H1 (cell line): Measurements from ENCODE around the gene ISY1. TPM values are rescaled to one million over a fixed set of nuclear protein-coding genes. Genes with fewer than 3 reads are reported as not detected.

Experiments used
- CTCF ChIA-PET: fragments of 300-600 bp; sonication (Branson Sonifier 250); formaldehyde crosslinking; loops from one replicate; lab custom pipeline; 2021; ENCODE audit not compliant: partially characterized antibody; lab: Charles Lee
- POLR2A ChIA-PET: fragments of 300-600 bp; sonication (Branson Sonifier 250); formaldehyde crosslinking; loops from one replicate; lab custom pipeline; 2021; ENCODE audit warnings: inconsistent platforms; ENCODE audit not compliant: partially characterized antibody; lab: Charles Lee
- DNase-seq, 2 experiments: peaks; one replicate each; pipeline versions ENCODE4 v3.0.0 to v3.0.0-alpha.2; 2010 to 2022; ENCODE audit warnings: low spot score in 2 of 2, low read depth in 1 of 2, mixed read lengths in 1 of 2
- FAIRE-seq: peaks from 2 replicates; lab custom pipeline; 2011; peaks lifted over from hg19 to GRCh38; lab: Jason Lieb, UNC
- H2AFZ ChIP-seq: 2 replicates; pipeline ENCODE4 v1.8.1; 2012; ENCODE audit warnings: low read length, inconsistent platforms
- H2AK5ac ChIP-seq: 2 replicates; pipeline ENCODE4 v1.6.1; 2013; ENCODE audit warnings: low read depth, low read length
- H2BK120ac ChIP-seq: replicated peaks from 2 replicates; pipeline ENCODE3; 2013; ENCODE audit warnings: low read depth, low read length, inconsistent platforms
- H2BK12ac ChIP-seq: 2 replicates; pipeline ENCODE4 v1.6.1; 2013; ENCODE audit warnings: low read depth, low read length
- H2BK15ac ChIP-seq: 2 replicates; pipeline ENCODE4 v1.6.1; 2013; ENCODE audit warnings: low read length
- H2BK20ac ChIP-seq: 2 replicates; pipeline ENCODE4 v1.6.1; 2013; ENCODE audit warnings: low read length
- H2BK5ac ChIP-seq: 2 replicates; pipeline ENCODE4 v1.6.1; 2013; ENCODE audit warnings: low read depth, low read length
- H3K14ac ChIP-seq: 2 replicates; pipeline ENCODE4 v1.6.1; 2013; ENCODE audit warnings: inconsistent platforms; ENCODE audit not compliant: insufficient read length
- H3K18ac ChIP-seq: 2 replicates; pipeline ENCODE4 v1.6.1; 2013; ENCODE audit warnings: low read length; ENCODE audit errors: extremely low read depth
- H3K23ac ChIP-seq: 2 replicates; pipeline ENCODE4 v1.6.1; 2013; ENCODE audit warnings: inconsistent platforms; ENCODE audit not compliant: insufficient read length
- H3K23me2 ChIP-seq: 2 replicates; pipeline ENCODE4 v1.6.1; 2013; ENCODE audit warnings: low read depth, low read length
- H3K27ac ChIP-seq: 2 replicates; pipeline ENCODE4 v1.6.1; 2011; ENCODE audit warnings: low read depth, low read length, inconsistent platforms
- H3K27me3 ChIP-seq, 4 experiments: replicated peaks in 1 of 4; 1 replicate in 1 of 4; 2 replicates in 3 of 4; pipeline versions ENCODE4 v1.6.1 to v1.8.1; 2011 to 2013; ENCODE audit warnings: low read length in 3 of 4, mild to moderate bottlenecking in 3 of 4, inconsistent platforms in 2 of 4, mixed read lengths in 2 of 4, moderate library complexity in 1 of 4; ENCODE audit not compliant: control insufficient read depth in 3 of 4, insufficient read depth in 3 of 4; ENCODE audit errors: extremely low read depth in 1 of 4
- H3K36me3 ChIP-seq, 4 experiments: 2 replicates each; pipeline versions ENCODE4 v1.6.1 to v1.8.1; 2011 to 2013; ENCODE audit warnings: mild to moderate bottlenecking in 4 of 4, low read length in 3 of 4, moderate library complexity in 2 of 4, control low read depth in 1 of 4, inconsistent platforms in 1 of 4; ENCODE audit not compliant: insufficient read depth in 4 of 4, control insufficient read depth in 2 of 4
- H3K4ac ChIP-seq: replicated peaks from 2 replicates; pipeline ENCODE3; 2013; ENCODE audit warnings: low read length, low read depth, mixed read lengths, inconsistent platforms; ENCODE audit not compliant: insufficient read length
- H3K4me1 ChIP-seq, 4 experiments: replicated peaks in 1 of 4; 1 replicate in 1 of 4; 2 replicates in 3 of 4; pipeline versions ENCODE4 v1.6.1 to v1.8.1; 2011 to 2013; ENCODE audit warnings: low read length in 3 of 4, inconsistent platforms in 2 of 4, mixed read lengths in 1 of 4; ENCODE audit not compliant: insufficient read depth in 4 of 4, control insufficient read depth in 3 of 4
- H3K4me2 ChIP-seq, 2 experiments: 2 replicates each; pipeline versions ENCODE4 v1.6.1 to v1.8.1; 2011 to 2013; ENCODE audit warnings: low read depth in 2 of 2, low read length in 2 of 2, control low read depth in 1 of 2, inconsistent platforms in 1 of 2, mild to moderate bottlenecking in 1 of 2; ENCODE audit not compliant: insufficient read depth in 1 of 2
- H3K4me3 ChIP-seq, 4 experiments: fragments of 200-600, 300-600 bp in 1 of 4; sonication (generic), shearing (Covaris generic), sonication (Bioruptor Twin) in 1 of 4; 2 replicates each; pipeline versions ENCODE4 v1.5.1 to v1.8.1; 2011 to 2016; ENCODE audit warnings: low read length in 4 of 4, low read depth in 3 of 4, control low read depth in 2 of 4, inconsistent platforms in 2 of 4, mild to moderate bottlenecking in 2 of 4, mixed read lengths in 1 of 4, moderate library complexity in 1 of 4; ENCODE audit not compliant: insufficient read depth in 2 of 4; ENCODE audit errors: extremely low read depth in 1 of 4
- H3K56ac ChIP-seq: replicated peaks from 2 replicates; pipeline ENCODE3; 2013; ENCODE audit warnings: low read depth, mild to moderate bottlenecking, mixed read lengths, low read length, inconsistent platforms; ENCODE audit not compliant: insufficient read length
- H3K79me1 ChIP-seq: 2 replicates; pipeline ENCODE4 v1.6.1; 2013; ENCODE audit warnings: low read depth, low read length, control low read depth
- H3K79me2 ChIP-seq, 2 experiments: 2 replicates each; pipeline versions ENCODE4 v1.6.1 to v1.8.1; 2012 to 2013; ENCODE audit warnings: low read length in 2 of 2, mild to moderate bottlenecking in 2 of 2, inconsistent platforms in 1 of 2; ENCODE audit not compliant: insufficient read depth in 2 of 2, control insufficient read depth in 1 of 2
- H3K9ac ChIP-seq, 4 experiments: replicated peaks in 1 of 4; 1 replicate in 1 of 4; 2 replicates in 3 of 4; pipeline versions ENCODE4 v1.6.1 to v1.8.1; 2011 to 2013; ENCODE audit warnings: low read depth in 3 of 4, low read length in 3 of 4, control low read depth in 2 of 4, mild to moderate bottlenecking in 2 of 4, moderate library complexity in 2 of 4, inconsistent platforms in 1 of 4; ENCODE audit errors: extremely low read depth in 1 of 4
- H3K9me3 ChIP-seq, 2 experiments: 2 replicates each; pipeline versions ENCODE4 v1.6.1 to v1.8.1; 2012 to 2013; ENCODE audit warnings: mild to moderate bottlenecking in 2 of 2, moderate library complexity in 2 of 2, control low read depth in 1 of 2, inconsistent platforms in 1 of 2, low read depth in 1 of 2, low read length in 1 of 2, mixed read lengths in 1 of 2; ENCODE audit not compliant: insufficient read depth in 2 of 2
- H4K20me1 ChIP-seq, 2 experiments: replicated peaks in 1 of 2; 2 replicates each; pipeline versions ENCODE3 to v1.8.1; 2011 to 2013; ENCODE audit warnings: inconsistent platforms in 2 of 2, low read length in 2 of 2, mild to moderate bottlenecking in 1 of 2; ENCODE audit not compliant: insufficient read depth in 2 of 2, control insufficient read depth in 1 of 2
- H4K5ac ChIP-seq: 2 replicates; pipeline ENCODE4 v1.6.1; 2013; ENCODE audit warnings: low read length, low read depth, mixed read lengths, inconsistent platforms; ENCODE audit not compliant: insufficient read length
- H4K8ac ChIP-seq: 2 replicates; pipeline ENCODE4 v1.8.0; 2013; ENCODE audit warnings: mild to moderate bottlenecking, moderate library complexity, low read length, inconsistent platforms; ENCODE audit not compliant: insufficient read depth; ENCODE audit errors: extremely low read depth
- H4K91ac ChIP-seq: replicated peaks from 2 replicates; pipeline ENCODE3; 2013; ENCODE audit warnings: low read length, mixed read lengths, inconsistent platforms; ENCODE audit not compliant: insufficient read length
- CHD1 ChIP-seq: IDR thresholded peaks from 2 replicates; pipeline ENCODE4 v1.6.1; 2012; ENCODE audit warnings: low read depth, low read length, improper control_type of control experiment
- GTF2F1 ChIP-seq: IDR thresholded peaks from 2 replicates; pipeline ENCODE4 v1.6.1; 2012; ENCODE audit warnings: low read depth, low read length, improper control_type of control experiment, borderline replicate concordance
- HDAC2 ChIP-seq, 2 experiments: fragments of 300-600 bp in 1 of 2; sonication (generic) in 1 of 2; IDR thresholded peaks; 2 replicates each; pipeline ENCODE4 v1.6.1; 2011 to 2012; ENCODE audit warnings: low read depth in 2 of 2, low read length in 2 of 2, mild to moderate bottlenecking in 2 of 2, moderate library complexity in 2 of 2, borderline replicate concordance in 1 of 2, inconsistent platforms in 1 of 2
- KDM5A ChIP-seq: fragments of 200-600 bp; IDR thresholded peaks from 2 replicates; pipeline ENCODE4 v1.7.1; 2012; ENCODE audit warnings: mild to moderate bottlenecking, low read length, inconsistent platforms, mixed read lengths
- NRF1 ChIP-seq: IDR thresholded peaks from 2 replicates; pipeline ENCODE4 v1.6.1; 2011; ENCODE audit warnings: mild to moderate bottlenecking, low read depth, low read length, improper control_type of control experiment
- PHF8 ChIP-seq: fragments of 200-600 bp; sonication (generic); conservative IDR thresholded peaks from 2 replicates; pipeline ENCODE4 v1.7.1; 2012; ENCODE audit warnings: low read depth, mild to moderate bottlenecking, inconsistent platforms, low read length, moderate library complexity
- POU5F1 ChIP-seq: IDR thresholded peaks from 2 replicates; pipeline ENCODE4 v1.6.1; 2011; ENCODE audit warnings: low read depth, mild to moderate bottlenecking, low read length, moderate library complexity
- RNF2 ChIP-seq: fragments of 200-900, 300-1000 bp; sonication (generic); IDR thresholded peaks from 2 replicates; pipeline ENCODE4 v1.7.1; 2016; ENCODE audit warnings: borderline replicate concordance, low read depth, mild to moderate bottlenecking, antibody characterized with exemption, low read length; ENCODE audit not compliant: poor library complexity, severe bottlenecking; ENCODE audit errors: missing control alignments
- YY1 ChIP-seq: IDR thresholded peaks from 2 replicates; pipeline ENCODE4 v1.6.1; 2011; ENCODE audit warnings: low read depth, mild to moderate bottlenecking, low read length
- WGBS, 2 experiments: shearing (Covaris generic) in 1 of 2; methylation state at CpG; one replicate each; pipeline versions ENCODE4 v1.1.6 to v1.1.7; 2013 to 2015; ENCODE audit warnings: low lambda C conversion rate in 2 of 2, mixed read lengths in 2 of 2, inconsistent platforms in 1 of 2, low coverage in 1 of 2, missing lambda C conversion rate in 1 of 2; ENCODE audit not compliant: insufficient replicate concordance in 2 of 2, insufficient coverage in 1 of 2, insufficient read length in 1 of 2; ENCODE audit errors: extremely low coverage in 1 of 2, missing lambda C conversion rate in 1 of 2; 5-methylcytosine and 5-hydroxymethylcytosine counted together
- polyA plus RNA-seq, 7 experiments: library from polyadenylated mRNA; depleted of rRNA in 3 of 7; stranded (reverse) in 5 of 7; unstranded in 2 of 7; fragments of >200 nt in 5 of 7; fragments of 200-250 nt in 2 of 7; gene quantifications; 1 replicate in 5 of 7; 2 replicates in 1 of 7; 4 replicates in 1 of 7; pipeline versions ENCODE4 v1.2.1 to v1.2.3, GENCODE V29; 2011 to 2013; ENCODE audit warnings: missing spikeins in 2 of 7, mixed read lengths in 2 of 7
- total RNA-seq: library from RNA; stranded (reverse); fragmentation: NEBNext Ultra II Directional; extraction: Animal tissue kit (Norgen Biotek cat#: 25700); gene quantifications from 2 replicates; pipeline ENCODE4 v1.2.1, GENCODE V29; 2021

The ISY1 gene
- total and polyA plus RNA-seq, 2 of the 8 experiments (the other 6 are each of a cell fraction or from before 2014, with no cell fraction given) = 16.6 to 38.7 TPM

- Histone ChIP-seq H3K4me2 (no peak overlapping the region), H3K18ac (no peak overlapping the region), H2BK20ac (no peak overlapping the region), H3K9ac (no peak overlapping the region), H3K36me3 (peaks cover 4 to 18% (median 13%) of the 10 kb centered on the region in 4 experiments; a peak in 6 of 8 replicates), H3K79me2 (no peaks in the 10 kb centered on the region), H3K27me3 (no peaks in the 10 kb centered on the region), H3K23me2 (peaks cover 3% of the 10 kb centered on the region; the same call in 1 of the 2 replicates), H4K20me1 (peaks cover 0 to 6% of the 10 kb centered on the region in 2 experiments), H3K79me1 (no peaks in the 10 kb centered on the region), H4K5ac (no peak overlapping the region), H2BK12ac (no peak overlapping the region), H2BK120ac (no peak overlapping the region), H4K91ac (no peak overlapping the region), H3K9me3 (no peaks in the 10 kb centered on the region), H3K4me1 (no peaks in the 10 kb centered on the region; a peak in 1 of 7 replicates), H3K14ac (no peak overlapping the region), H2BK15ac (no peak overlapping the region), H2AK5ac (no peak overlapping the region), H3K27ac (no peak overlapping the region), H2AFZ (no peak overlapping the region), H2BK5ac (no peak overlapping the region), H3K56ac (no peak overlapping the region), H3K23ac (no peak overlapping the region), H4K8ac (no peak overlapping the region), H3K4ac (no peak overlapping the region), H3K4me3 (no peak overlapping the region)
- FAIRE-seq (no peak), DNase-seq (no peak)
- WGBS, 2 experiments = 90% methylated on average over 9 of the region's 9 CpGs; no CpG with 5 or more reads in 1 of the 2 experiments
- POLR2A ChIA-PET = interaction anchor here (0.9 to 1.8 kb wide), 2 partner anchors 9 to 36 kb away, joined by 3 to 6 read pairs; no protein-coding TSS in a partner anchor
- CTCF ChIA-PET = interaction anchor here (0.6 to 1.0 kb wide), 2 partner anchors 10 to 172 kb away, joined by 4 read pairs; no protein-coding TSS in a partner anchor
- TF ChIP-seq RNF2 = no peak
- no peak for TF ChIP-seq NRF1
- TF ChIP-seq KDM5A = no peak
- no peak for TF ChIP-seq GTF2F1
- no peak for TF ChIP-seq HDAC2 (IDR thresholded peaks at IDR 0.05; ENCODE audit: borderline replicate concordance in 1 of 2, low read depth in 2 of 2, low read length in 2 of 2)
- TF ChIP-seq YY1 = no peak
- TF ChIP-seq CHD1 = no peak
- TF ChIP-seq PHF8 = no peak
- TF ChIP-seq POU5F1 = no peak
Measured at GRCh38 chr3:129126726-129127280, 34.1 kb downstream of the ISY1 start.
